Right lobe of liver (tissue), 6 donors: ENCODE results near the gene PRR36. TPM values are rescaled to one million over a fixed set of nuclear protein-coding genes. Genes with fewer than 3 reads are reported as not detected.

Experiments used
- ATAC-seq, 4 donors: fragments of 200-7000 bp; cut with Tn5 transposase; one replicate each; pipeline ENCODE4 v1.9.1; 2020; ENCODE audit warnings: mild to moderate bottlenecking in 4 of 4, moderate library complexity in 4 of 4
- DNase-seq, 3 donors: peaks; one replicate each; pipeline ENCODE4 v3.0.0-alpha.2; 2020
- H3K27ac ChIP-seq, 3 donors: fragments of 200-600 bp; one replicate each; pipeline ENCODE4 v1.8.0; 2022
- H3K27me3 ChIP-seq, 2 donors: fragments of 200-600 bp; one replicate each; pipeline ENCODE4 v1.8.0; 2022
- H3K36me3 ChIP-seq, 4 donors: fragments of 200-600 bp; sonication (generic) in 1 of 4; one replicate each; pipeline versions ENCODE4 v1.5.1 to v1.8.0; 2017 to 2022; ENCODE audit warnings: control low read depth in 1 of 4
- H3K4me1 ChIP-seq, 4 donors: fragments of 200-600 bp; sonication (generic) in 1 of 4; one replicate each; pipeline versions ENCODE4 v1.5.1 to v1.8.0; 2017 to 2022; ENCODE audit warnings: control low read depth in 1 of 4
- H3K4me3 ChIP-seq, 3 donors: fragments of 200-600 bp; one replicate each; pipeline ENCODE4 v1.8.0; 2022
- H3K9me3 ChIP-seq, 4 donors: fragments of 200-600 bp; sonication (generic) in 1 of 4; one replicate each; pipeline versions ENCODE4 v1.5.1 to v1.8.0; 2017 to 2022; ENCODE audit warnings: control low read depth in 1 of 4
- POLR2A ChIP-seq: fragments of 450-650 bp; IDR thresholded peaks from one replicate; pipeline ENCODE4 v1.6.1; 2017; ENCODE audit warnings: antibody characterized with exemption, mild to moderate bottlenecking
- WGBS: methylation state at CpG from one replicate; pipeline ENCODE4 v1.1.6; 2018; ENCODE audit warnings: low coverage, low lambda C conversion rate; ENCODE audit not compliant: insufficient coverage; ENCODE audit errors: missing lambda C conversion rate; 5-methylcytosine and 5-hydroxymethylcytosine counted together
- intact Hi-C, 2 donors: fragments of 100-400 bp; cut with DNase I; formaldehyde crosslinking; loops; one replicate each; pipeline versions ENCODE4 v1.11.2 to v1.14.1; 2022
- total RNA-seq, 6 experiments: library from RNA; depleted of rRNA in 2 of 6; stranded (reverse); fragments of >200 nt in 2 of 6; fragmentation: NEBNext Ultra II Directional in 3 of 6; extraction: Animal tissue kit (Norgen Biotek cat#: 25700) in 3 of 6; gene quantifications; one replicate each; pipeline versions ENCODE4 v1.1.0 to v1.2.4, GENCODE V29; 2016 to 2023
- TF ChIP-seq, protein P1 (sequence below), 4 donors: fragments of 200-600 bp in 3 of 4; fragments of 450-650 bp in 1 of 4; IDR thresholded peaks; one replicate each; pipeline versions ENCODE4 v1.5.1 to v1.8.0; 2016 to 2022; ENCODE audit warnings: antibody characterized with exemption in 4 of 4, mild to moderate bottlenecking in 2 of 4
- donor health status: DM: no; HTN: yes; CAD: no.
- donor health status: DM: no; HTN: no; CAD: no.
- donor health status: DM: no; HTN: no; CAD: no.
- donor health status: DM: no; HTN: yes; CAD: no.
- donor health status: DM: no; HTN: yes; CAD: no.

Gene PRR36
- total RNA-seq, 6 experiments from 2014 or later, result 0.07 to 0.37 (median 0.12) TPM; not detected in 2

DNA sequence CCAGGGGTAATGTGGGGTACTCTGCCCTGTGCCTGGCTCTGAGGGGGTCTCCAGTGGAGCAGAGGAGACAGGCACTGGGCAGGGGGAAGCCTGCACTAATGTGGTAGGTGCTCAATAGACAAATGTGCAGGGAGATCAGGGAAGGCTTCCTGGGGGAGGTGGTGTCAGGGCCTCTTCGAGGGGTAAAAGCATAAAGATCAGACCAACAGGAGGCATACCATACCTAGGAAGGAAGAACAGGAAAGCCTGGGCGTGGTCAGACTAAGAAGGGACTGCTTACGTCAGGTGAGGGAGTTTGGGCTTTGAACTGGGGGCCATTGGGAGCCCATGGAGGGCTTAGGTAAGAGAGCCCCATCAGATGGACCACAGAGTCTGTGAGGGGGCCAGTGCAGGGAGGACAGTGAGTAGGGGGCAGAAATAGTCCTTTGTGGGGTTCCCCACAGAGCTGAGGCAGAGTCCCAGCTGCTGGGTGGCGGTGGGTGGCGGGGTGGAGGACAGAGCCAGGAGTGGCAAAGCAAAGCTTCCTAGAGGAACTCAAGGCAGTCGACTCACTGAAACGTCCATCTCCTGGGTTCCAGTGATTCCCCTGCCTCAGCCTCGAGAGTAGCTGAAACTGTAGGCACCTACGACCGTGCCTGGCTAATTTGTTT is 8.8 kb downstream of the PRR36 start:
- no peaks in the 10 kb centered on the region for H3K36me3 ChIP-seq
- intact Hi-C loops, result no loop called here
- H3K4me3 ChIP-seq, result no peak overlapping the region
- DNase-seq (no peak), ATAC-seq (no peak)
- H3K27me3 ChIP-seq, result no peaks in the 10 kb centered on the region
- TF ChIP-seq POLR2A, result no peak
- TF ChIP-seq, protein P1, sequence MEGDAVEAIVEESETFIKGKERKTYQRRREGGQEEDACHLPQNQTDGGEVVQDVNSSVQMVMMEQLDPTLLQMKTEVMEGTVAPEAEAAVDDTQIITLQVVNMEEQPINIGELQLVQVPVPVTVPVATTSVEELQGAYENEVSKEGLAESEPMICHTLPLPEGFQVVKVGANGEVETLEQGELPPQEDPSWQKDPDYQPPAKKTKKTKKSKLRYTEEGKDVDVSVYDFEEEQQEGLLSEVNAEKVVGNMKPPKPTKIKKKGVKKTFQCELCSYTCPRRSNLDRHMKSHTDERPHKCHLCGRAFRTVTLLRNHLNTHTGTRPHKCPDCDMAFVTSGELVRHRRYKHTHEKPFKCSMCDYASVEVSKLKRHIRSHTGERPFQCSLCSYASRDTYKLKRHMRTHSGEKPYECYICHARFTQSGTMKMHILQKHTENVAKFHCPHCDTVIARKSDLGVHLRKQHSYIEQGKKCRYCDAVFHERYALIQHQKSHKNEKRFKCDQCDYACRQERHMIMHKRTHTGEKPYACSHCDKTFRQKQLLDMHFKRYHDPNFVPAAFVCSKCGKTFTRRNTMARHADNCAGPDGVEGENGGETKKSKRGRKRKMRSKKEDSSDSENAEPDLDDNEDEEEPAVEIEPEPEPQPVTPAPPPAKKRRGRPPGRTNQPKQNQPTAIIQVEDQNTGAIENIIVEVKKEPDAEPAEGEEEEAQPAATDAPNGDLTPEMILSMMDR (IDR thresholded peaks at IDR 0.05), result no peak
- no peaks in the 10 kb centered on the region for H3K9me3 ChIP-seq
- H3K4me1 ChIP-seq, result peaks cover 0 to 12% (median 0%) of the 10 kb centered on the region in 4 donors
- no peak overlapping the region for H3K27ac ChIP-seq
- WGBS, result 53% methylated on average over 5 of the region's 10 CpGs

GRCh38 chr19:7864690-7865074 is 9.5 kb downstream of the PRR36 start:
- intact Hi-C loops, result no loop called here
- Histone ChIP-seq H3K36me3 (no peaks in the 10 kb centered on the region), H3K4me3 (no peak overlapping the region), H3K9me3 (no peaks in the 10 kb centered on the region), H3K4me1 (peaks cover 0 to 11% (median 0%) of the 10 kb centered on the region in 4 donors), H3K27me3 (no peaks in the 10 kb centered on the region), H3K27ac (no peak overlapping the region)
- ATAC-seq, result no peak
- DNase-seq, result no peak
- TF ChIP-seq POLR2A, result no peak
- TF ChIP-seq, protein P1 (IDR thresholded peaks at IDR 0.05), result no peak
- WGBS, result 63% methylated on average over 12 of the region's 18 CpGs

GRCh38 chr19:7863971-7864689 is 10.1 kb downstream of the PRR36 start:
- ATAC-seq, result no peak
- DNase-seq, result no peak

DNA sequence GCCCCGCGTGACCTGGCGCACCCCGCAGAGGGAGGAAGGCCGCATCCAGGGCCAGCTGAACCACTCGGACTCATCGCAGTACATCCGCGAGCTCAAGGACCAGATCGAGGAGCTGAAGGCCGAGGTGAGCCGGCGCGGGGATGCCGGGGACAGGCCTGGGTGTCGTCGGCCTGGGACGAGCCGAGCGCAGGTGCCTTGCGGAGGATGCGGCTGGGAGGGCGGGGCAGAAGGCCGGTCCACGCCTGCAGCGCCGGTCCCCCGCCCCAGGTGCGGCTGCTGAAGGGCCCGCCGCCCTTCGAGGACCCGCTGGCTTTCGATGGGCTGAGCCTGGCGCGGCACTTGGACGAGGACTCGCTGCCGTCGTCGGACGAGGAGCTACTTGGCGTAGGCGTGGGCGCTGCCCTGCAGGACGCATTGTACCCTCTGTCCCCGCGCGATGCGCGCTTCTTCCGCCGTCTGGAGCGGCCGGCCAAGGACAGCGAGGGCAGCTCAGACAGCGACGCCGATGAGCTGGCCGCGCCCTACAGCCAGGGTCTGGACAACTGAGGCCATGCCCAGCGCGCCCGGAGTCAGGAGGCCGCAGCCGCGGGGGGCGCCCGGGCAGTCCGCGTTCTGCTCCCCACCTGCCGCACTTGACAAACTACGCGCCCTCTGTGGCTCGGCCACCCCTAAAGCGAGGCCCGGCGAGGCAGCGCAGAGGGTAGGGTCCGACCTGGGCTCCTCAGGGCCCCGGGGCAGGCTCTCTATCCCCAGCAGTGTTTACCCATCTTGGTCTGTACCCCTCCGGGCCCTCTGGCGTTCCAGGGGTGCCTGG is 10.8 kb downstream of the PRR36 start:
- Histone ChIP-seq H3K36me3 (no peaks in the 10 kb centered on the region), H3K4me1 (peaks cover 0 to 6% (median 0%) of the 10 kb centered on the region in 4 donors), H3K9me3 (no peaks in the 10 kb centered on the region), H3K27me3 (no peaks in the 10 kb centered on the region), H3K27ac (no peak overlapping the region), H3K4me3 (no peak overlapping the region)
- peak in 1 of 3 donors; percentile 59 for DNase-seq
- no peak for ATAC-seq
- WGBS, result 84% methylated on average over 22 of the region's 83 CpGs
- intact Hi-C loops, result no loop called here
- TF ChIP-seq, protein P1 (IDR thresholded peaks at IDR 0.05), result no peak
- no peak for TF ChIP-seq POLR2A

More at GRCh38 chr19:7863971-7864689, 10.1 kb downstream of the PRR36 start:
- H3K27me3 ChIP-seq, result no peaks in the 10 kb centered on the region
- TF ChIP-seq, protein P1 (IDR thresholded peaks at IDR 0.05), result no peak
- no peak for TF ChIP-seq POLR2A
- no peak overlapping the region for H3K27ac ChIP-seq
- WGBS, result 78% methylated on average over 6 of the region's 21 CpGs
- intact Hi-C loops, result no loop called here
- no peak overlapping the region for H3K4me3 ChIP-seq
- no peaks in the 10 kb centered on the region for H3K36me3 ChIP-seq
- no peaks in the 10 kb centered on the region for H3K9me3 ChIP-seq
- H3K4me1 ChIP-seq, result peaks cover 0 to 6% (median 0%) of the 10 kb centered on the region in 4 donors
